T-helper 2 cell treated with Interferon-gamma antibody and Interleukin-4, amounts not matched to agents 100 ng/mL and 5 ng/mL, for 36 hours (primary cell): ENCODE measurements around the gene RIMBP2. TPM values are rescaled to one million over a fixed set of nuclear protein-coding genes. Genes with fewer than 3 reads are reported as not detected.

Experiments
- intact Hi-C: fragments of 100-400 bp; cut with micrococcal nuclease; formaldehyde crosslinking; loops from one replicate; pipeline ENCODE4 v1.15.1; 2023
- total RNA-seq: library from RNA; stranded (reverse); gene quantifications from 2 replicates; pipeline ENCODE4 v1.2.3, GENCODE V29; 2022

Gene RIMBP2
- total RNA-seq, 1 donor from 2014 or later: not detected

- intact Hi-C loops: no loop called here
These were observed 246.5 kb downstream of the RIMBP2 start for GRCh38 chr12:130469552-130469951.

GRCh38 chr12:130468700-130469245, 247.3 kb downstream of the RIMBP2 start:
- intact Hi-C loops: no loop called here

- intact Hi-C loops: no loop called here
These were observed 247.9 kb downstream of the RIMBP2 start for GRCh38 chr12:130468186-130468585.

GRCh38 chr12:130465626-130466025, 250.5 kb downstream of the RIMBP2 start:
- intact Hi-C loops: no loop called here

- intact Hi-C loops: no loop called here
These were observed 251.1 kb downstream of the RIMBP2 start for GRCh38 chr12:130465046-130465445.

- intact Hi-C loops: no loop called here
These were observed 252.1 kb downstream of the RIMBP2 start for GRCh38 chr12:130463818-130464670.

GRCh38 chr12:130463275-130463658, 252.8 kb downstream of the RIMBP2 start:
- intact Hi-C loops: no loop called here

- intact Hi-C loops: no loop called here
These were observed 253.4 kb downstream of the RIMBP2 start for GRCh38 chr12:130462558-130463274.

- intact Hi-C loops: no loop called here
These were observed 254.1 kb downstream of the RIMBP2 start for GRCh38 chr12:130461839-130462557.

- intact Hi-C loops: no loop called here
These were observed 254.7 kb downstream of the RIMBP2 start for GRCh38 chr12:130461447-130461815.

- intact Hi-C loops: no loop called here
These were observed 255.3 kb downstream of the RIMBP2 start for GRCh38 chr12:130460611-130461446.

- intact Hi-C loops: no loop called here
These were observed 256.2 kb downstream of the RIMBP2 start for GRCh38 chr12:130459916-130460315.

GRCh38 chr12:130458341-130458740, 257.8 kb downstream of the RIMBP2 start:
- intact Hi-C loops: no loop called here

GRCh38 chr12:130457215-130457614, 258.9 kb downstream of the RIMBP2 start:
- intact Hi-C loops: no loop called here

GRCh38 chr12:130456375-130457199, 259.5 kb downstream of the RIMBP2 start:
- intact Hi-C loops: no loop called here

- intact Hi-C loops: no loop called here
These were observed 260.9 kb downstream of the RIMBP2 start for GRCh38 chr12:130455161-130455560.

- intact Hi-C loops: no loop called here
These were observed 261.8 kb downstream of the RIMBP2 start for GRCh38 chr12:130454296-130454695.

GRCh38 chr12:130452546-130452945, 263.6 kb downstream of the RIMBP2 start:
- intact Hi-C loops: no loop called here

- intact Hi-C loops: no loop called here
These were observed 264.8 kb downstream of the RIMBP2 start for GRCh38 chr12:130451001-130451930.
